ENCODE data around the gene NACC2. TPM values are rescaled to one million over a fixed set of nuclear protein-coding genes. Genes with fewer than 3 reads are reported as not detected.

The NACC2 gene
- total and polyA plus RNA-seq, 2 donors (not counting 3 experiments of a cell fraction or from before 2014, with no cell fraction given) = 15.8 to 27.1 TPM

DNA sequence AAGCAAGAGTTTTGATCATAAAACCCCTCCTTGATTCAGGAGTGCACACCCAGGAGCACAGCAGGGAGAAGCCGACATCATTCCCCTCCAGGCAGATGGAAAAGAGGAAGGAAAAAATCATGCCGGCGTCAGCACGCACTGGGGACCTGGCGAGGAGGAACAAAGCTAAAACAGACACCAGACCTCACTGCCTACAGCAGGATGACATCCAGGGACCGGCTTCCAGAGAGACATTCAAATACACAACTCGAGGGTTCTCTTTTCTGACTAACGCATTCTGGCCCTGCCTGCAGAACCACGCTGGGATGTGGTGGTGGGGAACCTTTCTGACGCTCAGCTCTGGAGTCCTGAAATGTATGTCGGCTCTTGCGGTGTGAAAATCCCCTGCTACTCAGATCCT, 136.6 kb downstream of the NACC2 start:
- H3K27ac ChIP-seq (ENCODE audit: insufficient read depth, low read depth, low read length) = no peak overlapping the region
- TF ChIP-seq POLR2A (IDR thresholded peaks at IDR 0.05; ENCODE audit: low read depth, low read length) = no peak
- no peak for TF ChIP-seq MYC (IDR thresholded peaks at IDR 0.05; ENCODE audit: low read depth, low read length)
- no peak for TF ChIP-seq JUN (IDR thresholded peaks at IDR 0.05; ENCODE audit: borderline replicate concordance, insufficient read depth, insufficient read length, low read depth)
- TF ChIP-seq POLR2AphosphoS5 (IDR thresholded peaks at IDR 0.05; ENCODE audit: insufficient read depth, low read depth, low read length) = no peak
- no peak for TF ChIP-seq FOS (IDR thresholded peaks at IDR 0.05; ENCODE audit: borderline replicate concordance, insufficient read depth, low read length)
- TF ChIP-seq MAX (IDR thresholded peaks at IDR 0.05; ENCODE audit: insufficient read depth, insufficient read length) = no peak
- peaks cover 8% of the 10 kb centered on the region for H3K4me1 ChIP-seq (ENCODE audit: control insufficient read depth, extremely low read depth, insufficient read depth, low read length)
- dilution Hi-C loops (cut with MboI; ENCODE audit: extremely low pct_ligation_motif_present, low sequenced_read_pairs) = no loop called here
- no peak overlapping the region for H3K9ac ChIP-seq (replicated peaks; ENCODE audit: extremely low read depth, insufficient read depth, low read length)
- H3K4me3 ChIP-seq (replicated peaks in 1 of 3; ENCODE audit: insufficient read depth in 1 of 3, low read depth in 1 of 3, low read length in 3 of 3) = no peak overlapping the region
- H3K36me3 ChIP-seq (ENCODE audit: control insufficient read depth in 2 of 2, extremely low read depth in 1 of 2, insufficient read depth in 2 of 2, low read length in 2 of 2) = peaks cover 0 to 4% of the 10 kb centered on the region in 2 experiments
- H3K4me2 ChIP-seq (ENCODE audit: insufficient read depth, low read length) = no peak overlapping the region
- ChIA-PET POLR2A (no interaction called here), CTCF (no interaction called here)
- peaks cover 22% of the 10 kb centered on the region for H3K79me2 ChIP-seq (ENCODE audit: control insufficient read depth, insufficient read depth, low read length)
- FAIRE-seq = no peak
- H3K9me3 ChIP-seq (replicated peaks; ENCODE audit: control insufficient read depth, insufficient read depth, low read length) = no peaks in the 10 kb centered on the region
- no peaks in the 10 kb centered on the region for H3K9me1 ChIP-seq (replicated peaks; ENCODE audit: control insufficient read depth, extremely low read depth, insufficient read depth, low read length)
- no peak for DNase-seq (ENCODE audit: low read depth, low spot score)
- no TSS peak for BruUV-seq (replicated peaks)
- no peaks in the 10 kb centered on the region for H3K27me3 ChIP-seq (ENCODE audit: control insufficient read depth in 2 of 2, insufficient read depth in 2 of 2, low read length in 2 of 2)
- H2AFZ ChIP-seq (ENCODE audit: low read depth, low read length) = no peak overlapping the region
- intact Hi-C loops (cut with micrococcal nuclease) = no loop called here
- H4K20me1 ChIP-seq (replicated peaks; ENCODE audit: control insufficient read depth, extremely low read depth, insufficient read depth, low read length) = no peaks in the 10 kb centered on the region

DNA sequence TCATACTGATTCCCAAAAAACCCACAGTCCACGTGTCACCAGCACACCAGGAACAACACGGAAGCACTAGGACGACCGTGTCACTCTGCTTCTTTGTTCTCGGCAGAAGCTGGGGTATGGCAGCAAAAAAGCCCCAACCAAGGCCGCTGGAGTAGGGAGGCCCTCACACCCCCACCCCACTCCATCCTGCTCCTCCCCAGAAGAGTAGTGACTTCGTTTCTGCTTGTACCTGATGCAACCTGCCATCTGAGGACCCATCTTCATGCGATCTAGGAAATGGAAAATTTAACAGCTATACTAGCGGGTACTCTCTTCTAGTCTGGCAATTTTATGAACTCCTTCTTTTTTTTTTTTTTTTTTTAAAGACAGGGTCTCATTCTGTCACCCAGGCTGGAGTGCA, 137.7 kb downstream of the NACC2 start:
- TF ChIP-seq MAX (IDR thresholded peaks at IDR 0.05; ENCODE audit: insufficient read depth, insufficient read length) = no peak
- no peak for TF ChIP-seq CTCF (IDR thresholded peaks at IDR 0.05; ENCODE audit: extremely low read depth in 1 of 2, insufficient read depth in 1 of 2, low read depth in 1 of 2, low read length in 2 of 2)
- TF ChIP-seq MYC (IDR thresholded peaks at IDR 0.05; ENCODE audit: low read depth, low read length) = no peak
- TF ChIP-seq FOS (IDR thresholded peaks at IDR 0.05; ENCODE audit: borderline replicate concordance, insufficient read depth, low read length) = no peak
- no peak for TF ChIP-seq POLR2A (IDR thresholded peaks at IDR 0.05; ENCODE audit: low read depth, low read length)
- TF ChIP-seq GATA2 (IDR thresholded peaks at IDR 0.05; ENCODE audit: insufficient read depth, insufficient read length, low read depth, low read length) = no peak
- no peak for TF ChIP-seq JUN (IDR thresholded peaks at IDR 0.05; ENCODE audit: borderline replicate concordance, insufficient read depth, insufficient read length, low read depth)
- no peak for TF ChIP-seq EZH2 (IDR thresholded peaks at IDR 0.05; ENCODE audit: borderline replicate concordance, low read depth, low read length, severe bottlenecking)
- no peak for TF ChIP-seq POLR2AphosphoS5 (IDR thresholded peaks at IDR 0.05; ENCODE audit: insufficient read depth, low read depth, low read length)
- H3K27ac ChIP-seq (ENCODE audit: insufficient read depth, low read depth, low read length) = no peak overlapping the region
- CTCF ChIA-PET = no interaction called here
- no peaks in the 10 kb centered on the region for H3K9me3 ChIP-seq (replicated peaks; ENCODE audit: control insufficient read depth, insufficient read depth, low read length)
- no peak overlapping the region for H2AFZ ChIP-seq (ENCODE audit: low read depth, low read length)
- no peak overlapping the region for H3K4me3 ChIP-seq (replicated peaks in 1 of 3; ENCODE audit: insufficient read depth in 1 of 3, low read depth in 1 of 3, low read length in 3 of 3)
- peaks cover 8% of the 10 kb centered on the region for H3K4me1 ChIP-seq (ENCODE audit: control insufficient read depth, extremely low read depth, insufficient read depth, low read length)
- FAIRE-seq (no peak), DNase-seq (ENCODE audit: low read depth, low spot score) (no peak)
- H3K27me3 ChIP-seq (ENCODE audit: control insufficient read depth in 2 of 2, insufficient read depth in 2 of 2, low read length in 2 of 2) = no peaks in the 10 kb centered on the region
- H3K9ac ChIP-seq (replicated peaks; ENCODE audit: extremely low read depth, insufficient read depth, low read length) = no peak overlapping the region
- intact Hi-C loops (cut with micrococcal nuclease) (no loop called here), dilution Hi-C loops (cut with MboI; ENCODE audit: extremely low pct_ligation_motif_present, low sequenced_read_pairs) (no loop called here)
- H3K9me1 ChIP-seq (replicated peaks; ENCODE audit: control insufficient read depth, extremely low read depth, insufficient read depth, low read length) = no peaks in the 10 kb centered on the region
- no peaks in the 10 kb centered on the region for H4K20me1 ChIP-seq (replicated peaks; ENCODE audit: control insufficient read depth, extremely low read depth, insufficient read depth, low read length)
- POLR2A ChIA-PET = no interaction called here
- BruUV-seq (replicated peaks) = no TSS peak
- no peak overlapping the region for H3K4me2 ChIP-seq (ENCODE audit: insufficient read depth, low read length)
- peaks cover 22% of the 10 kb centered on the region for H3K79me2 ChIP-seq (ENCODE audit: control insufficient read depth, insufficient read depth, low read length)
- peaks cover 4 to 7% of the 10 kb centered on the region in 2 experiments for H3K36me3 ChIP-seq (ENCODE audit: control insufficient read depth in 2 of 2, extremely low read depth in 1 of 2, insufficient read depth in 2 of 2, low read length in 2 of 2)
